PC-3 (cell line): ENCODE measurements around the gene WAS. TPM values are rescaled to one million over a fixed set of nuclear protein-coding genes. Genes with fewer than 3 reads are reported as not detected.

ENCODE experiments used
- ATAC-seq: fragments of 200-7000 bp; cut with Tn5 transposase; 2 replicates; pipeline ENCODE4 v1.9.1; 2020; ENCODE audit warnings: mild to moderate bottlenecking, moderate library complexity
- BruUV-seq: library from RNA; stranded (reverse); fragments of 400-500 nt; replicated peaks from 2 replicates; lab custom pipeline; 2021; lab: Mats Ljungman, UMichigan
- CTCF ChIA-PET: fragments of 300-600 bp; sonication (Branson Sonifier 250); formaldehyde crosslinking; loops from one replicate; lab custom pipeline; 2022; ENCODE audit warnings: antibody characterized with exemption; lab: Charles Lee
- POLR2A ChIA-PET: fragments of 300-600 bp; sonication (Branson Sonifier 250); formaldehyde crosslinking; loops from one replicate; lab custom pipeline; 2022; ENCODE audit warnings: antibody characterized with exemption; ENCODE audit not compliant: unreplicated experiment; lab: Charles Lee
- DNase-seq: peaks from one replicate; pipeline ENCODE4 v3.0.0-alpha.2; 2015
- H2AFZ ChIP-seq: fragments of 300-600 bp; sonication (generic); 2 replicates; pipeline ENCODE4 v1.6.0; 2016; ENCODE audit warnings: antibody characterized with exemption, low read length
- H3F3A ChIP-seq: fragments of 300-600 bp; sonication (generic); one replicate; pipeline ENCODE4 v1.6.0; 2017; ENCODE audit warnings: antibody characterized with exemption, low read length, control low read depth, mild to moderate bottlenecking; ENCODE audit not compliant: unreplicated experiment
- H3K27ac ChIP-seq: fragments of 300-600 bp; sonication (generic); 2 replicates; pipeline ENCODE4 v1.5.1; 2016; ENCODE audit warnings: mild to moderate bottlenecking, low read length
- H3K27me3 ChIP-seq: fragments of 300-600 bp; sonication (generic); 2 replicates; pipeline ENCODE4 v1.6.1; 2016; ENCODE audit warnings: low read length, mixed read lengths
- H3K36me3 ChIP-seq: fragments of 300-600 bp; sonication (generic); 2 replicates; pipeline ENCODE4 v1.6.1; 2016; ENCODE audit warnings: low read depth, mixed run types, low read length, mixed read lengths
- H3K4me1 ChIP-seq: fragments of 300-600 bp; sonication (generic); 2 replicates; pipeline ENCODE4 v1.5.1; 2016; ENCODE audit warnings: low read length; ENCODE audit not compliant: insufficient read depth
- H3K4me2 ChIP-seq: fragments of 300-600 bp; sonication (generic); 2 replicates; pipeline ENCODE4 v1.6.0; 2016; ENCODE audit warnings: low read length
- H3K4me3 ChIP-seq: fragments of 300-600 bp; sonication (generic); 2 replicates; pipeline ENCODE4 v1.5.1; 2016; ENCODE audit warnings: mild to moderate bottlenecking, low read length, mixed read lengths
- H3K79me2 ChIP-seq: fragments of 300-600 bp; sonication (generic); 2 replicates; pipeline ENCODE4 v1.6.1; 2017; ENCODE audit warnings: low read length, mixed read lengths
- H3K9ac ChIP-seq: fragments of 300-600 bp; sonication (generic); 2 replicates; pipeline ENCODE4 v1.6.0; 2016; ENCODE audit warnings: mild to moderate bottlenecking, low read length
- H3K9me2 ChIP-seq: fragments of 300-600 bp; sonication (generic); replicated peaks from 2 replicates; pipeline ENCODE4 v1.6.1; 2016; ENCODE audit warnings: mixed run types, low read length, mixed read lengths
- H3K9me3 ChIP-seq: fragments of 300-600 bp; sonication (generic); 2 replicates; pipeline ENCODE4 v1.6.1; 2016; ENCODE audit warnings: low read length, mixed read lengths
- H4K20me1 ChIP-seq: fragments of 300-600 bp; sonication (generic); 2 replicates; pipeline ENCODE4 v1.6.1; 2016; ENCODE audit warnings: low read length, mixed read lengths
- EZH2 ChIP-seq: fragments of 300-600 bp; sonication (generic); IDR thresholded peaks from one replicate; pipeline ENCODE4 v1.6.1; 2017; ENCODE audit warnings: antibody characterized with exemption, mild to moderate bottlenecking, low read length; ENCODE audit not compliant: unreplicated experiment
- EZH2phosphoT487 ChIP-seq: fragments of 300-600 bp; sonication (generic); IDR thresholded peaks from 2 replicates; pipeline ENCODE4 v1.6.1; 2018; ENCODE audit warnings: mild to moderate bottlenecking, antibody characterized with exemption, low read length, borderline replicate concordance
- intact Hi-C: fragments of 100-400 bp; cut with micrococcal nuclease; formaldehyde crosslinking; loops from 2 replicates; pipeline ENCODE4 v1.9.0; 2023
- total RNA-seq: library from RNA; depleted of rRNA; stranded (reverse); fragments of >200 nt; gene quantifications from 2 replicates; pipeline ENCODE4 v1.2.3, GENCODE V29; 2014
- TF ChIP-seq, protein P1 (sequence below): fragments of 300-600 bp; sonication (generic); conservative IDR thresholded peaks from 2 replicates; pipeline ENCODE4 v1.5.1; 2017; ENCODE audit warnings: antibody characterized with exemption, low read depth, mild to moderate bottlenecking, low read length

The WAS gene
- total RNA-seq, 1 experiment from 2014 or later = 0.66 TPM

DNA sequence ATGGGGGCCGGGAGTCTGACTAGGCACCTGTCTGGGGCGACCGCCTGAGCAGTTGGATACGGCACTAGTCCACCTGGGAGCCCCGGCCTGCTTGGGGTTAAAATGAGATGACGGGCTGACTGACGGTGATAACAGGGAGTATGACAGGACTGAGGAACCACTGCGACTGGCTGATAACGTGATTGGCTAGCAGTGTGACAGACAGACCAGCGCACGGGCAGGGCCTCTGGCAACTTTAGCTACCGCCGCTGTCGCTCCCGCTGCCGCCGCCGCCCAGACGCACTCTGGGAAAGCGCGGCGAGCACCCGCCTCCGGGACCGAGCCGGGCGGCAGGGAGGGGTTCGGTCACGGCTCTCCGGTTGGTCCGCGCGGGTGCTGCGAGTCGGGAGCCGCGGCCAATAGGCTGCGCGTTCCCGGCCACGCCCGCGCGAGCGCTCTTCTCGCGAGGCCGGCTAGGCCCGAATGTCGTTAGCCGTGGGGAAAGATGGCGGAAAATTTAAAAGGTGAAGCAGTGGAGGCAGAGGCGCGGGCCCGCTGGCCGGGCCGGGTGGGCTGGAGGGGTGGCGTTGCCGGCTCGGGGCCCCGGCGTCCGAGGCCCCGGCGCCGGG lies 12.8 kb downstream of the WAS start, which contains the start of gene SUV39H1:
SUV39H1 (plus strand) TSS at position 434 of the 608 bp plus-strand sequence; CDS start at position 485, 51 bp downstream.
- ChIA-PET CTCF (no interaction called here), POLR2A (interaction anchor here (0.7 kb wide), 1 partner anchor 41 kb away, joined by 4 read pairs; no protein-coding TSS in a partner anchor)
- Histone ChIP-seq H3K9me2 (no peaks in the 10 kb centered on the region), H3K27me3 (no peaks in the 10 kb centered on the region), H3F3A (no peaks in the 10 kb centered on the region), H4K20me1 (no peaks in the 10 kb centered on the region), H3K27ac (peak within 1 kb of the TSS; percentile 64), H3K4me1 (peaks cover 12% of the 10 kb centered on the region), H2AFZ (peak within 1 kb of the TSS; percentile 75), H3K4me3 (peak within 1 kb of the TSS; percentile 78), H3K9me3 (no peaks in the 10 kb centered on the region), H3K4me2 (peak within 1 kb of the TSS; percentile 93), H3K79me2 (peaks cover 44% of the 10 kb centered on the region), H3K9ac (peak within 1 kb of the TSS; percentile 95), H3K36me3 (peaks cover 15% of the 10 kb centered on the region)
- ATAC-seq = peak; percentile 96
- DNase-seq = peak; percentile 91
- intact Hi-C loops = loop anchor here (1.0 kb wide), 2 partner anchors 48 to 105 kb away; no protein-coding TSS in a partner anchor
- BruUV-seq = no TSS peak
- TF ChIP-seq, protein P1, sequence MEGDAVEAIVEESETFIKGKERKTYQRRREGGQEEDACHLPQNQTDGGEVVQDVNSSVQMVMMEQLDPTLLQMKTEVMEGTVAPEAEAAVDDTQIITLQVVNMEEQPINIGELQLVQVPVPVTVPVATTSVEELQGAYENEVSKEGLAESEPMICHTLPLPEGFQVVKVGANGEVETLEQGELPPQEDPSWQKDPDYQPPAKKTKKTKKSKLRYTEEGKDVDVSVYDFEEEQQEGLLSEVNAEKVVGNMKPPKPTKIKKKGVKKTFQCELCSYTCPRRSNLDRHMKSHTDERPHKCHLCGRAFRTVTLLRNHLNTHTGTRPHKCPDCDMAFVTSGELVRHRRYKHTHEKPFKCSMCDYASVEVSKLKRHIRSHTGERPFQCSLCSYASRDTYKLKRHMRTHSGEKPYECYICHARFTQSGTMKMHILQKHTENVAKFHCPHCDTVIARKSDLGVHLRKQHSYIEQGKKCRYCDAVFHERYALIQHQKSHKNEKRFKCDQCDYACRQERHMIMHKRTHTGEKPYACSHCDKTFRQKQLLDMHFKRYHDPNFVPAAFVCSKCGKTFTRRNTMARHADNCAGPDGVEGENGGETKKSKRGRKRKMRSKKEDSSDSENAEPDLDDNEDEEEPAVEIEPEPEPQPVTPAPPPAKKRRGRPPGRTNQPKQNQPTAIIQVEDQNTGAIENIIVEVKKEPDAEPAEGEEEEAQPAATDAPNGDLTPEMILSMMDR = no peak
- no peak for TF ChIP-seq EZH2

DNA sequence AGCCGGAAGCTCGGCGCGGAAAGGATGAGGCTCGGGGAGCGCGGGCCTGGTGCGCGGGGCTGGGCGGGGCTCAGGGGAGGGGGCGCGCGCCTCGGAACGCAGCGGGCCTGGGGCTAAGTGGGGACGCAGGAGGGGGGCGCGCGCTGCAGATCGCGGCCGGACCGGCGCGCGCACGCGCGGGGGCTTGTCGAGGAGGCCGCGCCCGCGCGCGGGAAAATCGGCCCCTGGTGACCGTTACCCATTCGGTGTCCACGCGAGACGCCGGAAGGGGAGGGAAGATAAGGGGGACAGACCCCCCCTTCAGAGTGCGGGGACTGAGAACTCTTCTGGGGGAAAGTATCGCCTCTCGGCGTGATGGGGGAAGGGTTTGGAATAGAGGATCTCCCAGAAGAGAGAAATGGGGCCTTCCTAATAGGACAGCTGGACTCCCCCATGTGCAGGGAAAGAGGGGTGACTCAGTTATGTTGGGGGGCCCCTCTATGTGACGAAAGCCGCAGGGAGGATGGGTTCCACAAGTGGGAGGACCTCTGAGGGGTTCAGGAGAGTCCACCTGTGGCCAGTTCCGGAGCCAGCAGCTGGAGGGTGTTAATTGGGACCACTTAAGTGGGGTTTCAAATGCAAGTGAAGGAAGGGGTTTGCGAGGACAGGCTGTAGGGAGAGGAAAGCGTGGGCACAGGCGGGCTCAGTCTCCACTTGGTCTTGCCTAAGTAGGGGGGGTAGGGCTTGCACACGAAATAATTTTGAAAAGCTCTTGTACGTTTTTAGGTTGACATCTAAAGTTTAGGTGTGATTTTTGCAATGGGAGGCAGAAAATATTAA lies 13.5 kb downstream of the WAS start:
- peaks cover 12% of the 10 kb centered on the region for H3K4me1 ChIP-seq
- peaks cover 51% of the 10 kb centered on the region for H3K79me2 ChIP-seq
- DNase-seq = peak; percentile 45
- intact Hi-C loops = loop anchor here (1.0 kb wide), 2 partner anchors 49 to 104 kb away; no protein-coding TSS in a partner anchor
- CTCF ChIA-PET = no interaction called here
- no peaks in the 10 kb centered on the region for H3K27me3 ChIP-seq
- TF ChIP-seq, protein P1 = no peak
- TF ChIP-seq EZH2phosphoT487 = no peak
- ATAC-seq = peak; percentile 10
- H4K20me1 ChIP-seq = no peaks in the 10 kb centered on the region
- no peaks in the 10 kb centered on the region for H3F3A ChIP-seq
- no peaks in the 10 kb centered on the region for H3K9me2 ChIP-seq
- H3K27ac ChIP-seq = peak overlapping the region; percentile 64
- no peaks in the 10 kb centered on the region for H3K9me3 ChIP-seq
- POLR2A ChIA-PET = interaction anchor here (0.6 to 0.7 kb wide), 2 partner anchors 40 to 426 kb away, joined by 4 read pairs; no protein-coding TSS in a partner anchor
- peak overlapping the region; percentile 78 for H3K4me3 ChIP-seq
- peak overlapping the region; percentile 95 for H3K9ac ChIP-seq
- peaks cover 15% of the 10 kb centered on the region for H3K36me3 ChIP-seq
- no TSS peak for BruUV-seq
- H3K4me2 ChIP-seq = peak overlapping the region; percentile 93
- peak overlapping the region; percentile 57 for H2AFZ ChIP-seq
